Smooth muscle cell (in vitro differentiated cells): ENCODE results near the gene SPAG5. TPM values are rescaled to one million over a fixed set of nuclear protein-coding genes. Genes with fewer than 3 reads are reported as not detected.

Experiments
- DNase-seq: peaks from one replicate; lab custom pipeline; 2025; ENCODE audit not compliant: unreplicated experiment; lab: John Stamatoyannopoulos, UW
- H2AFZ ChIP-seq: fragments of 200-600 bp; sonication (generic); 2 replicates; pipeline ENCODE4 v1.6.0; 2016; ENCODE audit warnings: antibody characterized with exemption, low read depth, mild to moderate bottlenecking
- H3F3A ChIP-seq: fragments of 200-600 bp; sonication (generic); 2 replicates; pipeline ENCODE4 v1.6.0; 2017; ENCODE audit warnings: antibody characterized with exemption, low read depth
- H3K27ac ChIP-seq: fragments of 200-600 bp; sonication (generic); 2 replicates; pipeline ENCODE4 v1.5.1; 2016; ENCODE audit warnings: low read depth, mild to moderate bottlenecking
- H3K27me3 ChIP-seq: fragments of 200-600 bp; sonication (generic); 2 replicates; pipeline ENCODE4 v1.6.1; 2016; ENCODE audit warnings: low read depth, mild to moderate bottlenecking
- H3K36me3 ChIP-seq: fragments of 200-600 bp; sonication (generic); 2 replicates; pipeline ENCODE4 v1.5.1; 2016; ENCODE audit warnings: low read depth
- H3K4me1 ChIP-seq: fragments of 200-600 bp; sonication (generic); 2 replicates; pipeline ENCODE4 v1.5.1; 2016; ENCODE audit warnings: low read depth
- H3K4me2 ChIP-seq: fragments of 200-600 bp; sonication (generic); 2 replicates; pipeline ENCODE4 v1.6.0; 2016; ENCODE audit warnings: mild to moderate bottlenecking
- H3K4me3 ChIP-seq: fragments of 200-600 bp; sonication (generic); 2 replicates; pipeline ENCODE4 v1.5.1; 2016; ENCODE audit warnings: mild to moderate bottlenecking
- H3K79me2 ChIP-seq: fragments of 200-600 bp; sonication (generic); 2 replicates; pipeline ENCODE4 v1.6.0; 2016; ENCODE audit warnings: low read depth, mild to moderate bottlenecking
- H3K9ac ChIP-seq: fragments of 200-600 bp; sonication (generic); 2 replicates; pipeline ENCODE4 v1.6.0; 2016; ENCODE audit warnings: low read depth
- H3K9me3 ChIP-seq: fragments of 200-600 bp; sonication (generic); replicated peaks from 2 replicates; pipeline ENCODE4 v1.5.1; 2016; ENCODE audit warnings: low read depth
- H4K20me1 ChIP-seq: fragments of 200-600 bp; sonication (generic); 2 replicates; pipeline ENCODE4 v1.6.0; 2016; ENCODE audit warnings: low read depth
- CTCF ChIP-seq: fragments of 200-600 bp; sonication (generic); IDR thresholded peaks from 2 replicates; pipeline ENCODE4 v1.5.1; 2017; ENCODE audit warnings: borderline replicate concordance, mild to moderate bottlenecking, antibody characterized with exemption; ENCODE audit not compliant: insufficient read depth, poor library complexity, severe bottlenecking
- WGBS: methylation state at CpG from one replicate; pipeline ENCODE4 v1.1.7; 2016; ENCODE audit warnings: low lambda C conversion rate; 5-methylcytosine and 5-hydroxymethylcytosine counted together
- polyA plus RNA-seq: library from polyadenylated mRNA; unstranded; fragments of >200 nt; fragmentation: Nextera tagmentation; extraction: Ambion mirVana; gene quantifications from 2 replicates; pipeline ENCODE4 v1.2.1, GENCODE V29; 2016
- total RNA-seq: library from RNA; depleted of rRNA; stranded (reverse); fragments of >200 nt; gene quantifications from 2 replicates; pipeline ENCODE4 v1.2.3, GENCODE V29; 2014

SPAG5 gene
- total and polyA plus RNA-seq, 2 experiments from 2014 or later = 13.9 to 19.8 TPM

GRCh38 chr17:28528327-28529012 is 70.4 kb downstream of the SPAG5 start:
- Histone ChIP-seq H3K79me2 (no peaks in the 10 kb centered on the region), H2AFZ (no peak overlapping the region), H3K27ac (no peak overlapping the region), H4K20me1 (no peaks in the 10 kb centered on the region), H3K4me1 (peaks cover 4% of the 10 kb centered on the region), H3K36me3 (no peaks in the 10 kb centered on the region), H3K9me3 (no peaks in the 10 kb centered on the region), H3K9ac (no peak overlapping the region), H3K4me2 (no peak overlapping the region), H3F3A (no peaks in the 10 kb centered on the region), H3K4me3 (no peak overlapping the region), H3K27me3 (no peaks in the 10 kb centered on the region)
- no peak for TF ChIP-seq CTCF
- 85% methylated on average over 9 of the region's 9 CpGs for WGBS
- no peak for DNase-seq

GRCh38 chr17:28527859-28528258 is 71.0 kb downstream of the SPAG5 start:
- no peak for TF ChIP-seq CTCF
- no peak overlapping the region for H3K27ac ChIP-seq
- peaks cover 4% of the 10 kb centered on the region for H3K4me1 ChIP-seq
- no peaks in the 10 kb centered on the region for H3K36me3 ChIP-seq
- H3K9ac ChIP-seq = no peak overlapping the region
- 93% methylated on average over 2 of the region's 2 CpGs for WGBS
- no peaks in the 10 kb centered on the region for H3K27me3 ChIP-seq
- H3K9me3 ChIP-seq = no peaks in the 10 kb centered on the region
- no peaks in the 10 kb centered on the region for H3F3A ChIP-seq
- no peak overlapping the region for H3K4me2 ChIP-seq
- DNase-seq = no peak
- no peaks in the 10 kb centered on the region for H3K79me2 ChIP-seq
- H3K4me3 ChIP-seq = no peak overlapping the region
- no peaks in the 10 kb centered on the region for H4K20me1 ChIP-seq
- no peak overlapping the region for H2AFZ ChIP-seq

Other genes with a start within 250 kb of the SPAG5 start
- 52.6 and 55.0 TPM in 2 replicates for gene POLDIP2, start 241.5 kb downstream of the SPAG5 start, total RNA-seq
- gene POLDIP2, start 241.5 kb downstream of the SPAG5 start, polyA plus RNA-seq = 82.9 and 83.2 TPM in 2 replicates
- not detected in 2 replicates for gene SEBOX, start 233.8 kb downstream of the SPAG5 start, total RNA-seq
- gene SEBOX, start 233.8 kb downstream of the SPAG5 start, polyA plus RNA-seq = not detected in 2 replicates
- gene VTN, start 228.7 kb downstream of the SPAG5 start, total RNA-seq = 60.3 and 90.5 TPM in 2 replicates
- 71.2 and 90.3 TPM in 2 replicates for gene VTN, start 228.7 kb downstream of the SPAG5 start, polyA plus RNA-seq
- gene SARM1, start 227.3 kb downstream of the SPAG5 start, total RNA-seq = 8.2 and 13.4 TPM in 2 replicates
- 8.3 and 8.7 TPM in 2 replicates for gene SARM1, start 227.3 kb downstream of the SPAG5 start, polyA plus RNA-seq
- gene SLC46A1, start 192.8 kb downstream of the SPAG5 start, total RNA-seq = 5.1 and 20.9 TPM in 2 replicates
- 7.0 and 10.3 TPM in 2 replicates for gene SLC46A1, start 192.8 kb downstream of the SPAG5 start, polyA plus RNA-seq
- not detected in 2 replicates for gene SLC13A2, start 125.4 kb downstream of the SPAG5 start, total RNA-seq
- gene SLC13A2, start 125.4 kb downstream of the SPAG5 start, polyA plus RNA-seq = not detected in 2 replicates
- 0.36 TPM in 1 of 2 replicates, not detected in the other for gene FOXN1, start 92.7 kb downstream of the SPAG5 start, total RNA-seq
- not detected in 2 replicates for gene FOXN1, start 92.7 kb downstream of the SPAG5 start, polyA plus RNA-seq
- 46.9 and 48.3 TPM in 2 replicates for gene UNC119, start 46.4 kb downstream of the SPAG5 start, total RNA-seq
- gene UNC119, start 46.4 kb downstream of the SPAG5 start, polyA plus RNA-seq = 35.9 and 40.2 TPM in 2 replicates
- 27.4 and 61.3 TPM in 2 replicates for gene PIGS, start 27.5 kb downstream of the SPAG5 start, total RNA-seq
- gene PIGS, start 27.5 kb downstream of the SPAG5 start, polyA plus RNA-seq = 69.2 and 75.4 TPM in 2 replicates
- 72.6 and 106 TPM in 2 replicates for gene ALDOC, start 22.1 kb downstream of the SPAG5 start, total RNA-seq
- gene ALDOC, start 22.1 kb downstream of the SPAG5 start, polyA plus RNA-seq = 61.7 and 71.5 TPM in 2 replicates
- gene RSKR, start 15.2 kb upstream of the SPAG5 start, total RNA-seq = 2.2 and 3.8 TPM in 2 replicates
- gene RSKR, start 15.2 kb upstream of the SPAG5 start, polyA plus RNA-seq = 2.0 and 2.3 TPM in 2 replicates
- gene BLTP2, start 46.1 kb upstream of the SPAG5 start, total RNA-seq = 63.5 and 93.3 TPM in 2 replicates
- 35.1 and 37.1 TPM in 2 replicates for gene BLTP2, start 46.1 kb upstream of the SPAG5 start, polyA plus RNA-seq
- gene SDF2, start 62.9 kb upstream of the SPAG5 start, total RNA-seq = 78.8 and 88.6 TPM in 2 replicates
- 87.9 and 96.5 TPM in 2 replicates for gene SDF2, start 62.9 kb upstream of the SPAG5 start, polyA plus RNA-seq
- 48.5 and 64.0 TPM in 2 replicates for gene SUPT6H, start 63.2 kb upstream of the SPAG5 start, total RNA-seq
- 22.4 and 26.1 TPM in 2 replicates for gene SUPT6H, start 63.2 kb upstream of the SPAG5 start, polyA plus RNA-seq
- 1.9 and 3.0 TPM in 2 replicates for gene PROCA1, start 112.9 kb upstream of the SPAG5 start, total RNA-seq
- gene PROCA1, start 112.9 kb upstream of the SPAG5 start, polyA plus RNA-seq = 1.8 and 3.0 TPM in 2 replicates
- 141 and 208 TPM in 2 replicates for gene RAB34, start 118.8 kb upstream of the SPAG5 start, total RNA-seq
- gene RAB34, start 118.8 kb upstream of the SPAG5 start, polyA plus RNA-seq = 256 and 289 TPM in 2 replicates
- gene RPL23A, start 121.0 kb upstream of the SPAG5 start, total RNA-seq = 626 and 629 TPM in 2 replicates
- gene RPL23A, start 121.0 kb upstream of the SPAG5 start, polyA plus RNA-seq = 1,149 and 1,234 TPM in 2 replicates
- 14.7 and 21.9 TPM in 2 replicates for gene TLCD1, start 127.2 kb upstream of the SPAG5 start, total RNA-seq
- 11.2 and 15.6 TPM in 2 replicates for gene TLCD1, start 127.2 kb upstream of the SPAG5 start, polyA plus RNA-seq
- 1.2 and 2.8 TPM in 2 replicates for gene NEK8, start 129.8 kb upstream of the SPAG5 start, total RNA-seq
- gene NEK8, start 129.8 kb upstream of the SPAG5 start, polyA plus RNA-seq = 4.6 TPM in 2 replicates
- gene TRAF4, start 145.0 kb upstream of the SPAG5 start, total RNA-seq = 82.1 and 97.0 TPM in 2 replicates
- 47.5 and 55.2 TPM in 2 replicates for gene TRAF4, start 145.0 kb upstream of the SPAG5 start, polyA plus RNA-seq
- gene FAM222B, start 243.8 kb upstream of the SPAG5 start, total RNA-seq = 10.6 and 20.5 TPM in 2 replicates
- gene FAM222B, start 243.8 kb upstream of the SPAG5 start, polyA plus RNA-seq = 28.0 and 35.9 TPM in 2 replicates